Lower leg skin (tissue), 4 donors: Measurements from ENCODE around the gene B9D1. TPM values are rescaled to one million over a fixed set of nuclear protein-coding genes. Genes with fewer than 3 reads are reported as not detected.

ENCODE experiments used
- DNase-seq, 2 donors: peaks; one replicate each; pipeline ENCODE4 v3.0.0-alpha.2; 2019; ENCODE audit warnings: low spot score in 2 of 2
- H3K4me3 ChIP-seq: fragments of 200-600 bp; sonication (generic); 2 replicates; pipeline ENCODE4 v1.5.1; 2017; ENCODE audit warnings: mild to moderate bottlenecking, low read depth; ENCODE audit not compliant: poor library complexity, severe bottlenecking
- POLR2A ChIP-seq, 2 donors: fragments of 450-650 bp; IDR thresholded peaks; one replicate each; pipeline ENCODE4 v1.6.1; 2016 to 2017; ENCODE audit warnings: antibody characterized with exemption in 2 of 2, mild to moderate bottlenecking in 1 of 2, moderate library complexity in 1 of 2
- WGBS, 2 donors: methylation state at CpG; one replicate each; pipeline ENCODE4 v1.1.5; 2018; 5-methylcytosine and 5-hydroxymethylcytosine counted together
- intact Hi-C: fragments of 100-400 bp; cut with DNase I; formaldehyde crosslinking; loops from one replicate; pipeline ENCODE4 v1.15.0; 2023; ENCODE audit warnings: low total_unique reads
- total RNA-seq, 4 donors: library from RNA; depleted of rRNA; stranded (reverse); fragments of >200 nt; gene quantifications; one replicate each; pipeline ENCODE4 v1.1.0, GENCODE V29; 2016
- TF ChIP-seq, protein P1 (sequence below), 3 donors: fragments of 450-650 bp; IDR thresholded peaks; one replicate each; pipeline ENCODE4 v1.5.1; 2016; ENCODE audit warnings: antibody characterized with exemption in 3 of 3, mild to moderate bottlenecking in 3 of 3, moderate library complexity in 2 of 3

The B9D1 gene
- total RNA-seq, 4 donors from 2014 or later = 2.4 to 24.5 (median 19.5) TPM

GRCh38 chr17:19309701-19310100 lies 52.8 kb downstream of the B9D1 start:
- no peak for DNase-seq
- intact Hi-C loops = no loop called here
- 60 to 74% methylated on average over 5 of the region's 5 CpGs for WGBS, 2 donors
- H3K4me3 ChIP-seq = no peak overlapping the region
- no peak for TF ChIP-seq POLR2A (IDR thresholded peaks at IDR 0.05)
- TF ChIP-seq, protein P1, sequence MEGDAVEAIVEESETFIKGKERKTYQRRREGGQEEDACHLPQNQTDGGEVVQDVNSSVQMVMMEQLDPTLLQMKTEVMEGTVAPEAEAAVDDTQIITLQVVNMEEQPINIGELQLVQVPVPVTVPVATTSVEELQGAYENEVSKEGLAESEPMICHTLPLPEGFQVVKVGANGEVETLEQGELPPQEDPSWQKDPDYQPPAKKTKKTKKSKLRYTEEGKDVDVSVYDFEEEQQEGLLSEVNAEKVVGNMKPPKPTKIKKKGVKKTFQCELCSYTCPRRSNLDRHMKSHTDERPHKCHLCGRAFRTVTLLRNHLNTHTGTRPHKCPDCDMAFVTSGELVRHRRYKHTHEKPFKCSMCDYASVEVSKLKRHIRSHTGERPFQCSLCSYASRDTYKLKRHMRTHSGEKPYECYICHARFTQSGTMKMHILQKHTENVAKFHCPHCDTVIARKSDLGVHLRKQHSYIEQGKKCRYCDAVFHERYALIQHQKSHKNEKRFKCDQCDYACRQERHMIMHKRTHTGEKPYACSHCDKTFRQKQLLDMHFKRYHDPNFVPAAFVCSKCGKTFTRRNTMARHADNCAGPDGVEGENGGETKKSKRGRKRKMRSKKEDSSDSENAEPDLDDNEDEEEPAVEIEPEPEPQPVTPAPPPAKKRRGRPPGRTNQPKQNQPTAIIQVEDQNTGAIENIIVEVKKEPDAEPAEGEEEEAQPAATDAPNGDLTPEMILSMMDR (IDR thresholded peaks at IDR 0.05) = no peak

- WGBS, 2 donors = 88% methylated on average over 8 of the region's 8 CpGs
- intact Hi-C loops = no loop called here
- no peak for DNase-seq
- TF ChIP-seq, protein P1 (IDR thresholded peaks at IDR 0.05) = no peak
- TF ChIP-seq POLR2A (IDR thresholded peaks at IDR 0.05) = no peak
- H3K4me3 ChIP-seq = no peak overlapping the region
Measured at GRCh38 chr17:19308398-19308797, 54.1 kb downstream of the B9D1 start.

GRCh38 chr17:19307521-19307920 lies 55.0 kb downstream of the B9D1 start:
- DNase-seq = no peak
- no peak for TF ChIP-seq POLR2A (IDR thresholded peaks at IDR 0.05)
- TF ChIP-seq, protein P1 (IDR thresholded peaks at IDR 0.05) = no peak
- no peak overlapping the region for H3K4me3 ChIP-seq
- WGBS, 2 donors = 95 to 96% methylated on average over 10 of the region's 10 CpGs
- intact Hi-C loops = no loop called here

GRCh38 chr17:19306160-19307111 lies 56.1 kb downstream of the B9D1 start:
- 57 to 59% methylated on average over 10 of the region's 10 CpGs for WGBS, 2 donors
- TF ChIP-seq POLR2A (IDR thresholded peaks at IDR 0.05) = no peak
- TF ChIP-seq, protein P1 (IDR thresholded peaks at IDR 0.05) = no peak
- intact Hi-C loops = no loop called here

DNA sequence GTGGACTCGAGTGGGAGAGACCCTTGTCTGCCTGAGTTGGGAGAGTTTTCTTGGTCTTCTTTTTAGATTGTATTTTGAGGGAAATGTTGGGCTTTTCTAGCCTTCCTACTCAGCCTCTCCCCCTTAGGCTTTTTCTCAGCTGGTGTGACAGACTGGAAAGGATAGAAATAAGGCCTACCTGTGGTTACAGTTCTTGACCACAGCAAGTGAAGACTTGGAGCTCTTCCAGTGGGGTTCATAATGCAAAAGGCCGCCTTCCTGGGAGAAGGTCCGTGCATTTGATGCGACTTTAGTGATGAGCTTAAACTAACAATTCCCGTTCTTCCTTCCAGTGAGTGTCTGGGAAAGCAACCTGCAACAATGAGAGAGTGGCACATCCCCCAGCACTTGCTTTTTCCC lies 56.8 kb downstream of the B9D1 start:
- H3K4me3 ChIP-seq = no peak overlapping the region
- intact Hi-C loops = no loop called here
- 87 to 96% methylated on average over 5 of the region's 5 CpGs for WGBS, 2 donors
- no peak for TF ChIP-seq POLR2A (IDR thresholded peaks at IDR 0.05)
- TF ChIP-seq, protein P1 (IDR thresholded peaks at IDR 0.05) = no peak
- no peak for DNase-seq

More at GRCh38 chr17:19306160-19307111, 56.1 kb downstream of the B9D1 start:
- no peak for DNase-seq
- no peak overlapping the region for H3K4me3 ChIP-seq
